ENCODE results near the gene MAP3K6. TPM values are rescaled to one million over a fixed set of nuclear protein-coding genes. Genes with fewer than 3 reads are reported as not detected.

The MAP3K6 gene
- total RNA-seq, 1 experiment from 2014 or later: 25.1 TPM

GRCh38 chr1:27368869-27369582 is 2.3 kb upstream of the MAP3K6 start:
- Histone ChIP-seq H2AFZ (ENCODE audit: low read length) (no peak overlapping the region), H3K9ac (ENCODE audit: low read length) (no peak overlapping the region), H3K4me1 (ENCODE audit: insufficient read depth, low read length) (peaks cover 13% of the 10 kb centered on the region), H3K4me3 (ENCODE audit: low read length) (no peak overlapping the region), H3F3A (ENCODE audit: low read length, unreplicated experiment) (no peaks in the 10 kb centered on the region), H3K9me3 (ENCODE audit: low read length) (no peaks in the 10 kb centered on the region), H3K79me2 (ENCODE audit: low read length) (peaks cover 10% of the 10 kb centered on the region), H4K20me1 (ENCODE audit: low read length) (no peaks in the 10 kb centered on the region), H3K4me2 (ENCODE audit: low read length) (no peak overlapping the region), H3K36me3 (ENCODE audit: low read depth, low read length) (no peaks in the 10 kb centered on the region), H3K9me2 (replicated peaks; ENCODE audit: low read length) (no peaks in the 10 kb centered on the region), H3K27me3 (ENCODE audit: low read length) (no peaks in the 10 kb centered on the region), H3K27ac (ENCODE audit: low read length) (no peak overlapping the region)
- peak; percentile 54 for TF ChIP-seq CTCF (conservative IDR thresholded peaks at IDR 0.05; ENCODE audit: low read depth, low read length)
- no peak for TF ChIP-seq EZH2phosphoT487 (IDR thresholded peaks at IDR 0.05; ENCODE audit: borderline replicate concordance, low read length)
- no peak for TF ChIP-seq EZH2 (IDR thresholded peaks at IDR 0.05; ENCODE audit: low read length, unreplicated experiment)
- ChIA-PET CTCF (interaction anchor here (0.8 kb wide), 1 partner anchor 51 kb away, joined by 3 read pairs; no protein-coding TSS in a partner anchor), POLR2A (ENCODE audit: unreplicated experiment) (no interaction called here)
- intact Hi-C loops (cut with micrococcal nuclease): no loop called here
- DNase-seq (peak; percentile 44), ATAC-seq (no peak)
- no TSS peak for BruUV-seq (replicated peaks)

- POLR2A ChIA-PET (ENCODE audit: unreplicated experiment): interaction anchor here (0.6 kb wide), 2 partner anchors 19 to 463 kb away, joined by 4 to 11 read pairs; partner anchors contain the start of gene PPP1R8
- CTCF ChIA-PET: interaction anchor here (0.5 to 2.5 kb wide), 4 partner anchors 9 to 67 kb away, joined by 3 to 11 read pairs (median 4); no protein-coding TSS in a partner anchor
- peak overlapping the region; percentile 76 for H3K27ac ChIP-seq (ENCODE audit: low read length)
- peak overlapping the region; percentile 99 for H2AFZ ChIP-seq (ENCODE audit: low read length)
- peaks cover 13% of the 10 kb centered on the region for H3K4me1 ChIP-seq (ENCODE audit: insufficient read depth, low read length)
- no peaks in the 10 kb centered on the region for H3F3A ChIP-seq (ENCODE audit: low read length, unreplicated experiment)
- H3K4me2 ChIP-seq (ENCODE audit: low read length): peak overlapping the region; percentile 100
- peaks cover 10% of the 10 kb centered on the region for H3K79me2 ChIP-seq (ENCODE audit: low read length)
- no peak for TF ChIP-seq CTCF (conservative IDR thresholded peaks at IDR 0.05; ENCODE audit: low read depth, low read length)
- TF ChIP-seq EZH2 (IDR thresholded peaks at IDR 0.05; ENCODE audit: low read length, unreplicated experiment): no peak
- ATAC-seq: no peak
- H4K20me1 ChIP-seq (ENCODE audit: low read length): no peaks in the 10 kb centered on the region
- BruUV-seq (replicated peaks): no TSS peak
- no peaks in the 10 kb centered on the region for H3K27me3 ChIP-seq (ENCODE audit: low read length)
- intact Hi-C loops (cut with micrococcal nuclease): loop anchor here (2.0 kb wide), 1 partner anchor 44 kb away; the partner anchor contains the start of gene TMEM222
- DNase-seq: no peak
- H3K4me3 ChIP-seq (ENCODE audit: low read length): peak overlapping the region; percentile 89
- H3K9me3 ChIP-seq (ENCODE audit: low read length): no peaks in the 10 kb centered on the region
- no peaks in the 10 kb centered on the region for H3K9me2 ChIP-seq (replicated peaks; ENCODE audit: low read length)
- H3K9ac ChIP-seq (ENCODE audit: low read length): peak overlapping the region; percentile 93
- H3K36me3 ChIP-seq (ENCODE audit: low read depth, low read length): no peaks in the 10 kb centered on the region
Measured at GRCh38 chr1:27367160-27367650, 444 bp upstream of the MAP3K6 start.

GRCh38 chr1:27366113-27366410 is 699 bp downstream of the MAP3K6 start:
- Histone ChIP-seq H3K9me2 (replicated peaks; ENCODE audit: low read length) (no peaks in the 10 kb centered on the region), H3K27ac (ENCODE audit: low read length) (peak overlapping the region; percentile 55), H3F3A (ENCODE audit: low read length, unreplicated experiment) (no peaks in the 10 kb centered on the region), H3K4me1 (ENCODE audit: insufficient read depth, low read length) (peaks cover 13% of the 10 kb centered on the region), H3K36me3 (ENCODE audit: low read depth, low read length) (no peaks in the 10 kb centered on the region), H4K20me1 (ENCODE audit: low read length) (no peaks in the 10 kb centered on the region), H3K9me3 (ENCODE audit: low read length) (no peaks in the 10 kb centered on the region), H3K27me3 (ENCODE audit: low read length) (no peaks in the 10 kb centered on the region), H2AFZ (ENCODE audit: low read length) (peak overlapping the region; percentile 90), H3K9ac (ENCODE audit: low read length) (peak overlapping the region; percentile 93), H3K4me3 (ENCODE audit: low read length) (peak overlapping the region; percentile 89), H3K4me2 (ENCODE audit: low read length) (peak overlapping the region; percentile 97), H3K79me2 (ENCODE audit: low read length) (peaks cover 10% of the 10 kb centered on the region)
- CTCF ChIA-PET: interaction anchor here (0.5 to 2.5 kb wide), 7 partner anchors 8 to 399 kb away, joined by 4 to 16 read pairs (median 9); partner anchors contain the start of gene SYTL1
- TF ChIP-seq CTCF (conservative IDR thresholded peaks at IDR 0.05; ENCODE audit: low read depth, low read length): no peak
- no peak for TF ChIP-seq EZH2 (IDR thresholded peaks at IDR 0.05; ENCODE audit: low read length, unreplicated experiment)
- TF ChIP-seq EZH2phosphoT487 (IDR thresholded peaks at IDR 0.05; ENCODE audit: borderline replicate concordance, low read length): no peak
- intact Hi-C loops (cut with micrococcal nuclease): loop anchor here (2.0 kb wide), 1 partner anchor 43 kb away; the partner anchor contains the start of gene TMEM222
- ATAC-seq: peak; percentile 62
- POLR2A ChIA-PET (ENCODE audit: unreplicated experiment): interaction anchor here (0.6 kb wide), 2 partner anchors 24 to 39 kb away, joined by 3 to 21 read pairs; no protein-coding TSS in a partner anchor
- BruUV-seq (replicated peaks): no TSS peak
- peak; percentile 67 for DNase-seq

All from PC-3 (cell line).